Hematopoietic multipotent progenitor cell (in vitro differentiated cells): Measurements from ENCODE around the gene EGFL8. TPM values are rescaled to one million over a fixed set of nuclear protein-coding genes. Genes with fewer than 3 reads are reported as not detected.

Source experiments
- DNase-seq, 3 donors: peaks; one replicate each; pipeline ENCODE4 v3.0.0-alpha.2; 2011 to 2015; ENCODE audit warnings: low read depth in 2 of 3, low spot score in 2 of 3
- total RNA-seq: library from RNA; depleted of rRNA; stranded (reverse); fragments of >200 nt; gene quantifications from one replicate; pipeline ENCODE4 v1.2.3, GENCODE V29; 2012

Gene EGFL8
- total RNA-seq, 1 donor = 5.1 TPM

GRCh38 chr6:32146287-32146686 is 18.1 kb upstream of the EGFL8 start:
- no peak for DNase-seq

DNA sequence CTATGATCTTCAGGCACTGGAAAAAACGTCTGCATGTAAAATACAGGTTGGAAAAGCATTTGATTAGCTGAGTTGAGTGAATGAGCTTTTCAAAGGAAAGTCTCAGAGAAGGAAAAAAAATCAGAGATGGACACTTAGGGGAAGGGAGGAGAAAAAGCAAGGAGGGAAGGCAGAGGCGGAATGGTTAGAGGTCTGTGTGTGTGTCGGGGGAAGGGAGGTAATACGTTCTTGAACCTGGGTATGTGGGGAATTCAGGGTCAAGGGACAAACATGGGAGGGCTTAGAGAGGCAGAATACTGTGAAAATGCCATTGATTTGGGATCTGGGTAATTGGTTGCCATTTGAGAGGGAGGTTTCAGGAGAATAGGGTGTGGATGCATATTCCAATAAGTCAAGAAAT is 17.7 kb upstream of the EGFL8 start:
- no peak for DNase-seq

GRCh38 chr6:32147401-32148132 is 16.8 kb upstream of the EGFL8 start:
- peak in 1 of 3 donors; percentile 36 for DNase-seq

DNA sequence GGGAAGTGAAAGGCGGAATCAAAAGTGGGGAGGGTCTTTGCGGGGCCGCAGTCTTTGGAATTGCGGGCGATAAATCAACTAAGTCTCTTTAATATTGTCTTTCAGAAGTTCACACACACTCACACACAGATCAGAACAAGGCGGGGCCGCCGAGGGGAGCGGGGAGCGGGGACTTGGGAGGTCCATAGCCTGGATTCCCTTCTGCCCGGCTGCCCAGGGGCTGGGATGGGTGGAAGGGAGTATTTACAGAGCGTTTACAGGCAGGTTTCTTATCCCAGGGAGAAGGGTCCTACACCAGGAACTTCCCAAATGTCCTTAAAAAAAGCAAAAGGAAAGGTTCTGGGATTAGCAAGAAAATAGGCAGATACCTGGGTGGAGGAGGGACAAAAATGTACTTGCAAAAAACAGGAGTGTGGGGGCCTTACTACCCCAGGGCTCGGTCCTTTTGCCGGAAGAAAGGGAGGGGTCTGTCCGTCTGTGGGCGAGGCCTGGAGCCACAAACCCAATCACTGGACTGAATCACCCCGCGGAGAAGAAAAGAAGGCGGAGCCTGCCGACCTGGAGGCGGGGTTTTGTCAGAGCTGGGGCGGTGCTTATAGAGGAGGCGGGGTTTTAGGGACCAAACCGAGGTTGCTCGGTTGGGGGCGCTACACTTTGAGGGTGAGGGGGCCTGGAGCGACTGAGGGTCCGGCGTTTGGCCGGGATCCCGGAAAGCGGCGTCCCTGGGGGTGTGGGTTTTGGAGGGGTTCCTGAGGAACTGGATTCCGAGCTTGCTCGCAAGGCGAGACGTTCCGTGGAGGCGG is 15.9 kb upstream of the EGFL8 start:
- DNase-seq = peak in 2 of 3 donors; percentile 85 to 93

DNA sequence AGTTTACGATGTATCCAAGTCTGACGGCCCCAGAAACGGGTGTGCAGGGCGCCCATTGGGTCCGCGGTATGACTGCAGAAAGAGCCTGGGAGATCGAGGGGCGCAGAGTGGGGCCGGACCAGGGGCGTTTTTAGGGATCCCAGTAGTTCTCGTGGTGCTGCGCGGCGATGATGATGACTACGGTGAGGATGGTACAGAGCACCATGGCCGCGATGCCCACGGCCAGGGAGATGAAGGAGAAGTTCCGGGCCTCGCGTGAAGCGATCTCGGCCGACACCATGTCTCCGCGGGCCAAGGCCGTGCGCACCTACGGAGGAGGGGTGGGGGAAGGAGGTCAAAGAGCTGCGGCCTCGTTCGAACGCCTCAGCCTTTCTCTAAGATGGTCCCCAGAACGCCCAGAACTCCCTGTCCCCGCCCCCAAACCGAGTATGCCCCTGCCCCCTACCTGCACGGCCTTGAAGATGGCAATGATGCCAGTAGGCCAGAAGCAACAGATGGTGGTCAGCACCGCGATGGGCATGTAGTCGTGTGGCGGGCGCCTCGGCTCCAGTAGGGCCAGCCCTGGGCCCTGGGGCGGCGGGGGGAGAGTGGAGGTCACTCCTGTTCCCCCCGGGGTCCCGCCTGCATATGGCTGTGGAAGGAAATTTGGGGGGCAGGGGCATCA is 15.2 kb upstream of the EGFL8 start:
- DNase-seq = no peak

DNA sequence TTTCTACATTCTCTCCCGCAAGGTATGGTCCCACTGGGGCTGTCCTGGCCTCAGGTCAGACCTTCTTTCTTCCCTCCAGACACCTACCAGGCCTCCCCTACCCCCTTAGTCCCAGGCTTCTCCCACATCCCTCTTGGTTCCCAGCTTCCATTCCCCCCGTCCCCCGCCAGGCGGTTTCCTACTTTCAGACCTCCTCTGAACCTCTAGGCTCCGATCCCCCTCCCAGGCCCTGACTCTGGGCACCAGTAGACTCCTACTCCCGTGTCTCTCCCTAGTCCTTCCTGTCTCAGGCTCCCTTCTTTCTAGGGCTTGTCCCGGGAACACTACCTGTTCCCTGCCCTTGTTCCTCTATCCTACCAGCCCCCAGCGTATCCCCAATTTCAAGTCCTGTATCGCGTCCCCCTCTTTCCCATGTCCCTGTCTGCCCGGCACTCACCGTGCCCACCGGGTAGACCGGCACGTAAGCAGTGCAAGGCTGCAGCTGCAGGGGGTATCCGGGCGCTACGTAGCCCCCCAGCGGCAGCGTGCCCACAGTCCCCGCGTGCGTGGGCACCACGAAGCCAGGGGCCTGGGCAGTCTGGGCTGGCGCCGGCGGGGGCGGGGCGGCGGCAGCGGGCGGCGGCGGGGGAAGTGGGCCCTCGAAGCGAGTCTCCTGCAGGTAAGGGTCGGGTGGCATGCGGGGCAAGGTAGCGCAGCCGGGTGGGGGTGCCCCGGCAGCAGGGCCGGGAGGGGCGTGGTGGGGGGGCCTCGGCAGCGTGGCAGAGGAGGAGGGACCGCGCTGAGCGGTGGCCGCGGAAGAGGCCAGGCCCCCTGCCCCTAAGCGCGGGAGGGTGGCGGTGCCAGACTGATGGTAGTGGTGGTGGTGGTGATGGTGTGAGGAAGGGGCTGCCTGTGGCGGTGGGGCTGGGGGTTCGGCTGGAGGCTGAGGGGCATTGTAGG is 14.2 kb upstream of the EGFL8 start:
- DNase-seq = no peak

- no peak for DNase-seq
Observed at GRCh38 chr6:32151181-32151862, 13.1 kb upstream of the EGFL8 start.

DNA sequence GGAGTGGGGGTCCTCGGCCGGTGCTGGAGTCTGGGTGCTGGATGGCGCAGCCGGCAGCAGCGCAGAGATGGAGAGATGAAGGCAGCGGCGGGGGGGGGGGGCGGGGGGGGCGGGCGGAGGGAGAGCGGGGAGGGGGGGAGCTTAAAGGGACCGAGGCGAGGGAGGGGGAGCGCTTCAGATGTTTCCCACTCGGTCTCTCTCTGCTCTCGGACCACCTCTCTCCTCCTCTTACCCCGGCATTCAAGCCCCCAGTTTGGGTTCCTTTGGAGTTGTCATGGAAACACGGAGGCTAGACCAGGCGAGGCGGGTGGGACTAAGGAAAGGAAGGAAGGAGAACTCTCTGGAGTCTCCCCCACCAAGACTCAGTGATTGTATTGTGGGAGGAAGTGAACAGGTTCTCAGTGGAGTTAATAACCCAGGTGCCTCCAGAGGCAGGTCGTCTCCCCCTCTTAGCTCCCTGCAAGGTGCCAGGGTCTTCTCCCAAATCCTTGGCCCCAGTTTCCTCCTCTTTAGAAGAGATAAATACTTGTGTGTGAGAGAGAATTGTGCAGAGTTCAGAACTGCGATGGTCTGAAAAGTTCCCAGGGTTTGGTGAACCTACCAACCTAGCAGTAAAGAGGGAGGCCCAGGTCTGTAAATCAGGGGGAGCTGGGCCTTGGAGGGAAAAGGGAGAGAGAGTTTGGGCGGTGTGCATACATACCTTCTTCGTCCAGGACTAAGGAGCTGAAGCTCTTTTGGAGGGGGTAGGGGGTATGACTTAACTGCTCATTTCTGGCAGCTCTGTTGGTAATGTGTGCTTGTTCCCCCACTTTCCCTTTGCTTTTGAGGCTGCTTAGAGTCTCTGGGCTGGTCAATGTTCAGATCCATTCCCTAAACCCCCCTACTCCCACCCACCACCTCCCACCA is 12.3 kb upstream of the EGFL8 start, which contains the start of gene PRRT1:
TSS of gene PRRT1 (minus strand) at position 77 of the 906 bp plus-strand sequence. CDS start 112 bp downstream, outside the sequence.
- DNase-seq = no peak

DNA sequence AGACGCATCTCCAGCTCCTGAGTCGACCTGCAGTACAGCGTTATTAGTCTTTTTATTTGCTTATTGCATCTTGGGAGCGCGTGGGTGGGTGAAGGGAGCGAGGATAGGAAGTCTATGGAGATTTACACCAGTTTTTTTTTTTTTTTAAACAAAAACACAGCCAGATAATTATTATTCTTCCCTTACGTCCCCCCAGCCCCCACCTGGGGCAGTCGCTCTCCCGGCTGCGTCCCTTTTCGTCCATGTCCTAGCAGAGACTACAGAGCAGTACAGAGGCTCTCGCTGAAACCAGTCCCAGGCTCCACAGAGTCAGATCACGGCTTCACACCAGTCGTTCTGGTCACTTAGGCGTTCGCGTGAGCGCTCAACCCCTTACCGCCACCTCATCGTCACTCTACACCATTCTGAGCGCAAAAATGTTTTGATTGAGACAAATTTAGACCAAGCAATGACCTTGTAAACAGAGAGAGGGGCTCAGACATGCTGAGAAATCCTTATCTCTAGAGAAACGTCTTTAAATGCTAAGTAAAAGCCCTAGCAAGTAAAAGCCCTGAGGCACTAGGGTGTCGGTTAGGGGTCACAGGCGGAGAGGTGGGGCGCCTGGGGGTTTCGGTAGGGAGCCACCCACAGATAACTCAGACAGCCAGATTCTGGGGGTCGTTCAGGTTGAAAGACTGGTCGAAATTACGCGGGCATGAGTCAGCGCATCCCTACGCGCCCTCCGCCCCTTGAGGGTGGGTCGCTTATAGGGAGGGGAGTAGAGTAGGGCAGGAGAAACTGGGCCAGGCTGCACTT is 11.4 kb upstream of the EGFL8 start:
- peak in 1 of 3 donors; percentile 37 for DNase-seq

DNA sequence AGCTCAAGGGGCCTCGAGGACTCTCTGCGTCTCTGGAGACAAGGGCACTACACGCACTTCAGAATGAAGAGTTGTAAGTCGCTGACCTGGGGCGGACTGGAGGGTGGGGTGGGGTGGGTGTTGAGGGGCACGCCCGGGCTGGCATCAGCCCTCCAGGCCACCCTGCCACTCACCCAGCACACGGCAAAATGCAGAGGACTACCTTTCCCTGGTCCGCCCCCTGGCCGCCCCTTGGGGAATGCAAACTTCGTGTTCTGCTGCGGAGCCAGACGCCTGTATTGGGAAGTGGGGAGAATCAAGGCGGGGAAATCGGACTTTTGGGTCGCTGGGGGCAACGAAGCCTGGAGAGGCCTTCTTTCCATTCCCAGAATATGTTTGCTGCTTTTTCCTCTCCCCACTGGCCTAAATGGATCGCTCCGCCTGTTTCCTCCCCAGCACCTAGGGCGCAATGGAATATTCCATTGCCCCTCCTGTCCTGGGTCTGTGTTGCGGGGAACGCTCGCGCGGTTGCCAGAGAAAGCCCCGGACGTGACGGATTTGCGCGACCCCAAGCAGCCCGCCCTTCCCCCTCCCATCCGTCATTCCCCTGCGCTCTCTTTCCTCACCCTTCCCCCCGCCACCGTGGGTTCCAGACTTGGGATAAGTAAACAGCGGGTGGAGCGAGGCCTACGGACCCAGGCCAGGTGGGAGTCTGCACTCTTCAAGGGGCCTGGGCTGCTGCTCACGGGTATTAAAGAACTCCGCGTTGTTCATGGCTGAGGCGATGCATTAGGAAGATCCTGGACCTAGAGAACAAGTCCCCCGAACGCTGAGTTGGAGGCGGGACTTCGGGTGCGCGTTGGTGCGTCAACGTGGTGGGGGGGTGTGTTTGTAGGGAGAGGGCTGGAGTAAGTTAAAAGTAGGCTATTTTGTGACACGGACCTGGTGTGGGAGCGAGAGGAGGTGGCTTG is 10.6 kb upstream of the EGFL8 start, which contains the start of gene PPT2:
TSS of gene PPT2 (plus strand) at position 578 of the 950 bp plus-strand sequence. CDS start 454 bp downstream, outside the sequence.
- DNase-seq = peak in 2 of 3 donors; percentile 93 to 97

DNA sequence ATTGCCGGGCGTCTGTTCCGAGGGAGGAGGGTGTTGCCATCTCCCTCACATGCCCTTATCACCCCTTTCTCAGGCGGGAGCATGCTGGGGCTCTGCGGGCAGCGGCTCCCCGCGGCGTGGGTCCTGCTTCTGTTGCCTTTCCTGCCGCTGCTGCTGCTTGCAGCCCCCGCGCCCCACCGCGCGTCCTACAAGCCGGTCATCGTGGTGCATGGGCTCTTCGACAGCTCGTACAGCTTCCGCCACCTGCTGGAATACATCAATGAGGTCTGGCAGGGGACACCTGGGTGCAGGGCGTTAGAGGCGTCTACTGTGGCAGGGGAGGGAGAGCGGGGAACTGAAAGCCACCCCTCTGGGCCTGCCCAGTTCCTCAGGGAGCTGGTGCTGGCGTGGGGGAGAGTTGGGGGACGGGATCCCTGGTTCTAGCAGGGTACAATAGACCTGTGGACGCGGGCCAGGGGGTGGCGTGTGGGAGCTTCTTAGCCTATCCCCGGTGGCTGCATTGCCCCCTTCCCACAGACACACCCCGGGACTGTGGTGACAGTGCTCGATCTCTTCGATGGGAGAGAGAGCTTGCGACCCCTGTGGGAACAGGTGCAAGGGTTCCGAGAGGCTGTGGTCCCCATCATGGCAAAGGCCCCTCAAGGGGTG is 9.8 kb upstream of the EGFL8 start:
- DNase-seq = peak in 2 of 3 donors; percentile 78 to 83

GRCh38 chr6:32156891-32157290 is 7.5 kb upstream of the EGFL8 start:
- DNase-seq = no peak

DNA sequence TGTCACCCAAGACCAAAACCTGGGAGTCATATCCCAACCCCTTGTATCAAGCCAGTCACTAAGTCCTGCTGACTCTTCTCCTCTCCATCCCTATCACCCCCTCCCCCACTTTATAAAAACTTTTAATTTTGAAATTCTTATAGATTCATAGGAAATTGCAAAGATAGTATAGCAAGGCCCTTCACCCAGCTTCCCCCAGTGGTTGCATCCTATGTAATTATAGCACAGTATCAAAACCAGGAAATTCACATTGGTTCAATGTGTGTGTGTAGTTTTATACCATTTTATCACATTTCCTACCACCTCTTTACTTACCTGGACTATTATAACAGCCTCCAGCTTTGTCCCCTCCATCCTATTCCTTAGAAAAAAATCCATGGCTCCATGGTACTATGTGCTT is 6.3 kb upstream of the EGFL8 start:
- no peak for DNase-seq

DNA sequence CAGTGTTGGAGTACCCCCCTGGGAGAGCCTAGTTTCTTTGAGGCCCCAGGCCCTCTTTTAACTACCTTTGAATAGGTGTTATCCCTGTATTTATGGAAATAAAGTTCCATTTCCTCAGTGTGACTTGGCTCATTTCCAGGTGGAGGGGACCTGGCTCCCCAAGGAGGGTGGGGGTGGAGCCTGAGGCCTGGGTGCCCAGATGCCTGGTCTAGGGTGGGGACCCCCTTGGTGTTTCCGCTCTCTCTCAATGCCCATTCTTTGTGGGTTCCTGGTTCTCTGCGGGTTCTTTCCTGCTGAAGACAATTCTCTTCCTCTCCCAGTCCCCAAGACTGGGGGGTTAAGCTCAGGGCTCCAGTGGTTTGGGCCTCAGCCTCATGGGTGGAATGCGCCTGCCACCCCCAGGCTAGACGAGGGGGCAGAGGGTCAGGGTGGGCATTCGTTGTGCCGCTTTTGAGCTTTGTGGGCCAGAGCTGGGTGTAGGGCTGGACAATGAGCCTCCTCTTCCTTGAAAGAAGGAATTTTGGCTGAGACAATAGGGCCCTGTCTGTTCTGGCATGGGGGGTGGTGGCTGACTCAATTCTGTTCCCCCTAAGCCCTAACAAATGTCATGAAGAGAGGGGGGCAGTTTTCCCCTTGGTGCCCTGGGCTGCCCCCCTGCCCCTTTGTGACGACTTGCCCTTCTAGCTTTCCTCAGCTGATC is 686 bp upstream of the EGFL8 start:
- no peak for DNase-seq

DNA sequence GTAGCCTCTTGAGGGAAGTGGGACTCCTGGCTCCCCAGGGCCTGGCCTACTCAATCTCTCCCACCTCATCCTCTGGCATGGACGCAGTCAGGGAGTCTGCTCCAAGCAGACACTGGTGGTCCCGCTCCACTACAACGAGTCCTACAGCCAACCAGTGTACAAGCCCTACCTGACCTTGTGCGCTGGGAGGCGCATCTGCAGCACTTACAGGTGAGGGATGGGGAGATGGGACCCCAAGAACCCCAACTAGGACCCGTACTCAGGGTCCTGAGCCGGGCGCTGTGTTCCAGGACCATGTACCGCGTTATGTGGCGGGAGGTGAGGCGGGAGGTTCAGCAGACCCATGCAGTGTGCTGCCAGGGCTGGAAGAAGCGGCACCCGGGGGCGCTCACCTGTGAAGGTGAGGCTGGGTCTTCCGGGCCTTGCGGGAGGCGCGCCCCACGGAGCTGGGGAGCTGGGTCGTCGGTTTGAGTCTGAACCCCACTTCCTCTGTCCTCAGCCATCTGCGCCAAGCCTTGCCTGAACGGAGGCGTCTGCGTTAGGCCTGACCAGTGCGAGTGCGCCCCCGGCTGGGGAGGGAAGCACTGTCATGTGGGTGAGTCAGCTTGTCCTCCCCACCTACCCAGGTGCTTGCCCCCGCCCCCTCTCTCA is 2.1 kb downstream of the EGFL8 start:
- DNase-seq = no peak
